Gastrocnemius medialis (tissue), 4 donors: Measurements from ENCODE around the gene TMEM132D. TPM values are rescaled to one million over a fixed set of nuclear protein-coding genes. Genes with fewer than 3 reads are reported as not detected.

ENCODE experiments used
- ATAC-seq, 2 donors: fragments of 150-250 bp; one replicate each; pipeline ENCODE4 v1.9.1; 2016
- DNase-seq, 2 donors: peaks; one replicate each; pipeline ENCODE4 v3.0.0-alpha.2; 2019
- H3K27ac ChIP-seq, 4 donors: fragments of 200-600 bp; sonication (generic); 1 replicate in 1 of 4; 2 replicates in 3 of 4; pipeline ENCODE4 v1.5.1; 2016 to 2018; ENCODE audit warnings: mild to moderate bottlenecking in 2 of 4, moderate library complexity in 1 of 4
- H3K27me3 ChIP-seq, 3 donors: fragments of 200-600 bp; sonication (generic) in 2 of 3; 1 replicate in 1 of 3; 2 replicates in 2 of 3; pipeline versions ENCODE4 v1.5.1 to v1.6.0; 2016 to 2019; ENCODE audit warnings: mild to moderate bottlenecking in 1 of 3, moderate library complexity in 1 of 3
- H3K36me3 ChIP-seq, 2 donors: fragments of 200-600 bp; sonication (generic) in 1 of 2; one replicate each; pipeline ENCODE4 v1.5.1; 2017 to 2018
- H3K4me1 ChIP-seq, 2 donors: fragments of 200-600 bp; sonication (generic) in 1 of 2; one replicate each; pipeline ENCODE4 v1.5.1; 2016 to 2017; ENCODE audit warnings: mild to moderate bottlenecking in 2 of 2
- H3K4me3 ChIP-seq, 4 donors: fragments of 200-600 bp; sonication (generic) in 3 of 4; 1 replicate in 1 of 4; 2 replicates in 3 of 4; pipeline ENCODE4 v1.5.1; 2016 to 2019; ENCODE audit warnings: mild to moderate bottlenecking in 2 of 4
- H3K9me3 ChIP-seq, 3 donors: fragments of 200-600 bp; sonication (generic) in 2 of 3; 1 replicate in 1 of 3; 2 replicates in 2 of 3; pipeline ENCODE4 v1.5.1; 2016 to 2019
- POLR2A ChIP-seq, 2 donors: fragments of 450-650 bp; IDR thresholded peaks; one replicate each; pipeline ENCODE4 v1.6.1; 2017; ENCODE audit warnings: antibody characterized with exemption in 2 of 2, mild to moderate bottlenecking in 2 of 2, moderate library complexity in 2 of 2
- in situ Hi-C, 4 donors: fragments of 200-750 bp; cut with MboI; loops; one replicate each; pipeline versions ENCODE4 v1.15.0 to v1.8.0; 2017; ENCODE audit warnings: low sequenced_read_pairs in 4 of 4
- intact Hi-C: fragments of 100-400 bp; cut with DNase I; formaldehyde crosslinking; loops from one replicate; pipeline ENCODE4 v1.15.1; 2023; ENCODE audit warnings: low total_unique reads
- total RNA-seq, 4 donors: library from RNA; depleted of rRNA; stranded (reverse); fragments of >200 nt; gene quantifications; one replicate each; pipeline versions ENCODE4 v1.1.0 to v1.2.3, GENCODE V29; 2016
- TF ChIP-seq, protein P1 (sequence below), 5 experiments: fragments of 450-650 bp in 3 of 5; fragments of 200-600 bp in 2 of 5; sonication (generic) in 2 of 5; IDR thresholded peaks in 4 of 5; conservative IDR thresholded peaks in 1 of 5; 1 replicate in 4 of 5; 2 replicates in 1 of 5; pipeline ENCODE4 v1.5.1; 2016 to 2019; ENCODE audit warnings: antibody characterized with exemption in 5 of 5, mild to moderate bottlenecking in 3 of 5, moderate library complexity in 3 of 5

Gene TMEM132D
- total RNA-seq, 4 donors from 2014 or later = not detected

DNA sequence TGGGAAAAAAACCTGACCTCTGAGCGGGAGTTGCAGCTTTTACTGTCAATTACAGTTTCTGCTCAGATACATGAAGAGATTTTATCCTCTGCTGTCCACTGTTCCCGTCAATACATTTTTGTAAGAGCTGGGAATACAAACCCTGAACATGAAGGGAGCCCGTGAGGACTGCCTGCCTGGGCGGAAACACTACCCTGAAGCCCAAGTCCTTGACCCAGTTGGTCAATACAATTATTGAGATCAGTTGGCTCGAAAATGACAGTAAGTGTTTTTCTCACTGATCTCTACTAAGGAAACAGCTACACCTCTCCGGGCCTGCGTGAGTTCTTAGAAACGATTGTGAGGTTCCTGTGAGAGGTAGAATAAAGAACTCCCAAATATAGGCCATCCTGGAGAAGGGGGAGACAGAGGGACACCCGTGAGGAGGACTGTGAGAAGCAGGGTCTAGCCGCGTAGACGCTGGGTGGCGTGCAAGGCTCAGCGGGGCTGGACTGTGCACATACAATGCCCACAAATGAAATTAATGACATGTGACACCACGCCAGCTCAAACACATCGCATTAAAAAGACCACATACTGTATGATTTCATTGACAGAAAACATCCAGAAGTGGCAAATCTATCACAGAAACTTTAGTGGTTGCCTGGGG lies 509.5 kb downstream of the TMEM132D start:
- TF ChIP-seq POLR2A (IDR thresholded peaks at IDR 0.05) = no peak
- TF ChIP-seq, protein P1, sequence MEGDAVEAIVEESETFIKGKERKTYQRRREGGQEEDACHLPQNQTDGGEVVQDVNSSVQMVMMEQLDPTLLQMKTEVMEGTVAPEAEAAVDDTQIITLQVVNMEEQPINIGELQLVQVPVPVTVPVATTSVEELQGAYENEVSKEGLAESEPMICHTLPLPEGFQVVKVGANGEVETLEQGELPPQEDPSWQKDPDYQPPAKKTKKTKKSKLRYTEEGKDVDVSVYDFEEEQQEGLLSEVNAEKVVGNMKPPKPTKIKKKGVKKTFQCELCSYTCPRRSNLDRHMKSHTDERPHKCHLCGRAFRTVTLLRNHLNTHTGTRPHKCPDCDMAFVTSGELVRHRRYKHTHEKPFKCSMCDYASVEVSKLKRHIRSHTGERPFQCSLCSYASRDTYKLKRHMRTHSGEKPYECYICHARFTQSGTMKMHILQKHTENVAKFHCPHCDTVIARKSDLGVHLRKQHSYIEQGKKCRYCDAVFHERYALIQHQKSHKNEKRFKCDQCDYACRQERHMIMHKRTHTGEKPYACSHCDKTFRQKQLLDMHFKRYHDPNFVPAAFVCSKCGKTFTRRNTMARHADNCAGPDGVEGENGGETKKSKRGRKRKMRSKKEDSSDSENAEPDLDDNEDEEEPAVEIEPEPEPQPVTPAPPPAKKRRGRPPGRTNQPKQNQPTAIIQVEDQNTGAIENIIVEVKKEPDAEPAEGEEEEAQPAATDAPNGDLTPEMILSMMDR (IDR thresholded peaks at IDR 0.05 in 4 of 5, conservative IDR thresholded peaks at IDR 0.05 in 1 of 5) = no peak
- H3K4me1 ChIP-seq = no peaks in the 10 kb centered on the region
- no peaks in the 10 kb centered on the region for H3K9me3 ChIP-seq
- ATAC-seq (no peak), DNase-seq (no peak)
- no peaks in the 10 kb centered on the region for H3K27me3 ChIP-seq
- no peak overlapping the region for H3K27ac ChIP-seq
- H3K4me3 ChIP-seq = no peak overlapping the region
- intact Hi-C loops (no loop called here), in situ Hi-C loops (no loop called here)
- H3K36me3 ChIP-seq = no peaks in the 10 kb centered on the region

DNA sequence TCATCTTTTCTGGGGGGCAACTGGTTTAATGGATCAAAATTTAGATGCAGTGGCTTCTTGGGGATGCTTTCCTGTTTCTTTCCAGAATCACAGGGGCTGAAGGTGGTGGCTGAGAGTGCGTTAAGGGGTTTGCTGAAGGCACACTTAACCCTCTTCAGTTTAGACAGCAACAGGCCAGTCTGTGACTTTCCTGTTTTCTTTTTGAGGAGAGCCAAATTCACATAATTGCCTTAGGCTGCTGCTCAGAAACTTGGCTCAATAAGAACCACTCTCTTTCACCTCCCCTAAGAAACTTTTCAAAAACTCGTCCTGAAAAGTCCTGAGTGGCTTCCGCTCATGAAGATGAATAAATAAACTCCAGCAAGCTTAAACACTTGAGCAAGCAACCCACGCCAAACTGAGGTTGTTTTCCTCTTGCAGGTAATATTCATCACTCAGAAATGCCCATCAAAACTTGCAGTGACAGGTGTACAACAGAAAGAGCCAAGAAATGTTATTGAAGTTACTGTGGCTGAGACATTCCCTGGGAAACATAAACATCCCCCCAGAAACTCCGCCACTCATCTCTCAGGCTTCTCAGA lies 510.4 kb downstream of the TMEM132D start:
- ATAC-seq (no peak), DNase-seq (no peak)
- Histone ChIP-seq H3K27ac (no peak overlapping the region), H3K4me1 (no peaks in the 10 kb centered on the region), H3K4me3 (no peak overlapping the region), H3K27me3 (no peaks in the 10 kb centered on the region), H3K36me3 (no peaks in the 10 kb centered on the region), H3K9me3 (no peaks in the 10 kb centered on the region)
- in situ Hi-C loops = no loop called here
- TF ChIP-seq POLR2A (IDR thresholded peaks at IDR 0.05) = no peak
- TF ChIP-seq, protein P1 (IDR thresholded peaks at IDR 0.05 in 4 of 5, conservative IDR thresholded peaks at IDR 0.05 in 1 of 5) = no peak
- intact Hi-C loops = no loop called here

DNA sequence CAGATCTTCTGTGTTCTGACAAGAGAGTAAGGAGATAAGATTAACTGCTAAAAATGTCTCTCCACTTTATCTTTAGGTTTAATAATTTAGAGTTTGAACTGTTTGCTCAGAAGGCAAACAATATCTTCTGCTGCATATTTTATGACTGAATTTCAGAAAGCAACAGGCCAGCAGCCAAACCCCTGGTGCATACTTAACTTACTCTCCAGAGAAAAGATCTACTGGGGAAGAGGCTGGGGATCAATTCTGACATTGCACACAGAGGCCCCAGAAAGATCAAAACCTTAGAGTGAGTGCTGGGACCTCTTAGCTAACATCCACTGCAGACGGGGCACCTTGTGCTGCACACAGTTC lies 518.2 kb downstream of the TMEM132D start:
- H3K9me3 ChIP-seq = no peaks in the 10 kb centered on the region
- TF ChIP-seq, protein P1 (IDR thresholded peaks at IDR 0.05 in 4 of 5, conservative IDR thresholded peaks at IDR 0.05 in 1 of 5) = no peak
- no peak for TF ChIP-seq POLR2A (IDR thresholded peaks at IDR 0.05)
- H3K4me3 ChIP-seq = no peak overlapping the region
- no peak for ATAC-seq
- no peak overlapping the region for H3K27ac ChIP-seq
- in situ Hi-C loops = no loop called here
- H3K36me3 ChIP-seq = no peaks in the 10 kb centered on the region
- H3K27me3 ChIP-seq = no peaks in the 10 kb centered on the region
- no peaks in the 10 kb centered on the region for H3K4me1 ChIP-seq
- intact Hi-C loops = no loop called here
- DNase-seq = no peak

DNA sequence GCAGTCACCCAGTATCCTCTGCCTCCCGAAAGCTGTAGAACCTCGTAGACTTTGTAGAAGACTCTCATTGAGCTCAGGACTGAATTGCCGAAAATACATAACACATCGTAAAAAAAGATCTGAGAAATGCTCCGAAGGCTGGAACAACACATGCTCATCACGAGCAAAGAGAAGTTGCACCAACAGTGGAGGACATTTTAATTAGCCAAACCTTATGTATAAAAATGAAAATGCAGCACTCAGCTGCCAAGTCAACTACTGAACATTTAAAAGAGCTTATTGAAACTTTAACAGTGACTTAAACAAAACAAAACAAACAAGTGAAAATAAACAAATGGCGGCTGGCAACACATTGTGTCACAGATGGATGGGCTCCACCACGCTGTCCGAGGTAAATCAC lies 519.9 kb downstream of the TMEM132D start:
- H3K9me3 ChIP-seq = no peaks in the 10 kb centered on the region
- H3K27ac ChIP-seq = no peak overlapping the region
- no peaks in the 10 kb centered on the region for H3K27me3 ChIP-seq
- intact Hi-C loops = no loop called here
- no peaks in the 10 kb centered on the region for H3K36me3 ChIP-seq
- ATAC-seq (no peak), DNase-seq (no peak)
- H3K4me1 ChIP-seq = no peaks in the 10 kb centered on the region
- H3K4me3 ChIP-seq = no peak overlapping the region
- TF ChIP-seq POLR2A (IDR thresholded peaks at IDR 0.05) = no peak
- TF ChIP-seq, protein P1 (IDR thresholded peaks at IDR 0.05 in 4 of 5, conservative IDR thresholded peaks at IDR 0.05 in 1 of 5) = no peak
- in situ Hi-C loops = no loop called here

DNA sequence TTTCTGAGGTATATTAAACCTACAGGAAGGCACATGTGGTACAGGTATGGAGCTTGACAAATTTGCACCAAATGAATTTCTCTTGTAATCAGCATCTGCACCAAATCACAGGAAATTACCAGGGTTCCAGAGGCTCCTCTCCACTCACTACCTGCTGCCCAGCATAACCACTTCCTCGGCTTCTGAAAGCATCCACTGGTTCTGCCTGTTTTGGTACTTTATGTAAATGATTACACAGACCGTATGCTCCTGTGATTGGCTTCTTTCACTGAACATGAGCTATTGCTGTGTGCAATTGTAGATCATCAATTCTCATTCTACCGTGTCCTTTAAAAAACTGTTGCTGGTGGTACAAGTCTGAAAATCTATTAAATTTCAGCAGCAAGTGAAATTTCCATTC lies 522.1 kb downstream of the TMEM132D start:
- ATAC-seq (no peak), DNase-seq (no peak)
- intact Hi-C loops (no loop called here), in situ Hi-C loops (no loop called here)
- H3K4me1 ChIP-seq = no peaks in the 10 kb centered on the region
- H3K27me3 ChIP-seq = no peaks in the 10 kb centered on the region
- H3K4me3 ChIP-seq = no peak overlapping the region
- TF ChIP-seq, protein P1 (IDR thresholded peaks at IDR 0.05 in 4 of 5, conservative IDR thresholded peaks at IDR 0.05 in 1 of 5) = no peak
- no peak for TF ChIP-seq POLR2A (IDR thresholded peaks at IDR 0.05)
- no peaks in the 10 kb centered on the region for H3K36me3 ChIP-seq
- H3K27ac ChIP-seq = no peak overlapping the region
- H3K9me3 ChIP-seq = no peaks in the 10 kb centered on the region
